GM19023 (cell line): Measurements from ENCODE around the gene KLKB1.
"Not testable (repeated sequence)": the region's sequence is repeated elsewhere in the genome, so short reads cannot be mapped to it uniquely, and the experiment has no call there.

Experiments
- ATAC-seq: cut with Tn5 transposase; IDR thresholded peaks from one replicate; pipeline ENCODE4 v1.9.1; 2021; ENCODE audit warnings: mild to moderate bottlenecking, moderate library complexity; ENCODE audit not compliant: unreplicated experiment

Gene KLKB1

GRCh38 chr4:186264660-186265059, 37.4 kb downstream of the KLKB1 start:
- no peak for ATAC-seq

GRCh38 chr4:186265250-186265649, 37.9 kb downstream of the KLKB1 start:
- ATAC-seq, result not testable (repeated sequence)

DNA sequence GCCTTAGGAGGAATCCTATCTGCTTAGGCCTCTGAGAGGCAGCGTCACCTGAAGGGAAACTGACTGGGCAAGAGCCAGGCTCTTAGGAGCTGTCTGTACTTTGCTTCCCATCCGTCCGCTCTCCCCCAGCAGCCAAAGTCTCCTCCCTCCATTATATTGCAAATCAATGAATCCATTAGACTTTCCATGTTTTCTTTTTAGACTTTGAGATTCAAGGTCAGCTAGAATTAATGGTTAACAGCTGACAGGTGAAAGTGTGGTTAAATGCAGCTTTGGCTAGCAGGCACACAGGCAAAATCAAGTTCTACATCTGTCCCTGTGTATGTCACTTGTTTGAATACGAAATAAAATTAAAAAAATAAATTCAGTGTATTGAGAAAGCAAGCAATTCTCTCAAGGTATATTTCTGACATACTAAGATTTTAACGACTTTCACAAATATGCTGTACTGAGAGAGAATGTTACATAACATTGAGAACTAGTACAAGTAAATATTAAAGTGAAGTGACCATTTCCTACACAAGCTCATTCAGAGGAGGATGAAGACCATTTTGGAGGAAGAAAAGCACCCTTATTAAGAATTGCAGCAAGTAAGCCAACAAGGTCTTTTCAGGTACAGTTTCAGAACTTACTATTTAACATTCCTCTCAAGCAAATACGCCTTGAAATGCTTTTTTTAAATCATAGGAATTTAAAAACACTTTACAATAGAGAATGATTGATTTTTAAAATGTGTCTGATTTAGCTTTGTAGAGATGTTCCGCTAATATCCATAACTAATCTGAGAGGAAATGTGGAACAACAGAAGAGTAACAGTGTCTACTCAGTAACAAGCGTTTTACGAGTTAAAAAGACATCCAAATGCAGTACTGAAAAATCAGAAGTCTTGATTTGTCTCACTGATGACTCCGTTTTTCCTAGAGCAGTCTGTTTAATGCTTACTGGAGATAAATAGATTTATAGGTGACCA, 38.7 kb downstream of the KLKB1 start, which contains the start of gene F11:
Gene F11 (plus strand): TSS at position 507 of the 970 bp plus-strand sequence. CDS start 948 bp downstream, outside the sequence.
- no peak for ATAC-seq

GRCh38 chr4:186266729-186267456, 39.6 kb downstream of the KLKB1 start:
- no peak for ATAC-seq

DNA sequence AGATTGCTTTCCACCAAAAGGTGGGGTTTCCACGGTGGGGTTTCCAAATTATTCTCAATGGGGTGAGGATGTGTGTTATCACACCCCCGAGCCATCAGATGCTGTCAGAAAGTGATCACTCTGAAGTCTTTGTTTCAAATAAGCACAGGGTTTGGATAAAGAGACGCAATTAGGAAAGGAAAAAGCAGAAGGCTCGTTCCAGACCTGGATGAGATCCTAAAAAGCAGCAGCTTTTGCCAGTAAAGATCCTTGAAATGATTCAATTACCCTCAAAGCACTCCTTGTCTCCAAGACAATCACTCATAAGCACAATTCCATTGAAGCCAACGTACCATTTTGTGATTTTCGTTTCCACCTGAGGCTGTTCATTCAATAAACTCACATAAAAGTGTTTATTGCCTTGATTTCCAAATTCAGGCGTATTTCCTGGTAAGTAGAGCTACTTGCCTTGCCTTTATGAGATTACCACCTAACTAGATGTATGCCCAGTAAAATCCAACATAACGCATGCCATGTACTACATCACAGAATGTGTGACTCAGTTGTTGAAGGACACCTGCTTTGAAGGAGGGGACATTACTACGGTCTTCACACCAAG, 43.9 kb downstream of the KLKB1 start:
- no peak for ATAC-seq

DNA sequence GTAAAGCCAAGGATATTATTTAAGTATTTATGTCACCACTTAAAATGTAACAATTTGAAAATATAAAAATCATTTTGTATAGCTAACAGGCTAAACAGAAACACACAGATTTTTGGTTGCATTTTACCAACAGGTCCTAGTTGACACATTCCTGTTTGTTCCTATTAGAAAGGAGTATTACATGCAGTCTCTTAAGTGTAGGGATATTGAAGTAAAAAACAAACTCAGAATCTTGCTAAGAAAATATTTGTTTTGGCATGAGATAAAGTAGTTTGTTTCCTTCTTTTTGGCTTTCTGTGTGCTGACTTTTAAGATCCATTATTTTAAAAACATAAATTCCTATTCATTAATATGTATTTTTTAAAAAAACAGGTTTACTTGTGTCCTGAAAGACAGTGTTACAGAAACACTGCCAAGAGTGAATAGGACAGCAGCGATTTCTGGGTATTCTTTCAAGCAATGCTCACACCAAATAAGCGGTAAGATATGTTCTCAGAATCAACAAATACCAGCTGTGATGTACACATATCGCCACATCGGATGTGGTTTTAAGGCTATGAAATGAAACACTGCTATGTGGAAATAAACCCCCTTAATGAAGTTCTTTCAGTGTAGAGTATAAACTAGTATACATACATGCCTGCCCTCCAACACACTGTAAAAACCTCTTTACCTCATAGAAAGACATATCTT, 45.5 kb downstream of the KLKB1 start:
- no peak for ATAC-seq

DNA sequence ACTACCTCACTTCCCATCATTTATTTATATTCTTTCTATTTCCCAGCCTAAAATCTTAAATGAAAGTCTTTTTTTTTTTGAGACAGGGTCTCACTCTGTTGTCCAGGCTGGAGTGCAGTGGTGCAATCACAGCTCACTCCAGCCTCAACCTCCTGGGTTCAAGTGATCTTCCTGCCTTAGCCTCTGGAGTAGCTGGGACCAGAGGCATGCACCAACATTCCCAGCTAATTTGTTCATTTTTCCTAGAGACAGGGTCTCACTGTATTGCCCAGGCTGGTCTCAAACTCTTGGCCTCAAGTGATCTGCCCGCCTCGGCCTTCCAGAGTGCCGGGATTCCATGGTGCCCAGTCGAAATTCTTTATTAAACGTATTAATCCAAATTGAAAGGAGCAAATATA, 46.1 kb downstream of the KLKB1 start:
- ATAC-seq, result not testable (repeated sequence)

DNA sequence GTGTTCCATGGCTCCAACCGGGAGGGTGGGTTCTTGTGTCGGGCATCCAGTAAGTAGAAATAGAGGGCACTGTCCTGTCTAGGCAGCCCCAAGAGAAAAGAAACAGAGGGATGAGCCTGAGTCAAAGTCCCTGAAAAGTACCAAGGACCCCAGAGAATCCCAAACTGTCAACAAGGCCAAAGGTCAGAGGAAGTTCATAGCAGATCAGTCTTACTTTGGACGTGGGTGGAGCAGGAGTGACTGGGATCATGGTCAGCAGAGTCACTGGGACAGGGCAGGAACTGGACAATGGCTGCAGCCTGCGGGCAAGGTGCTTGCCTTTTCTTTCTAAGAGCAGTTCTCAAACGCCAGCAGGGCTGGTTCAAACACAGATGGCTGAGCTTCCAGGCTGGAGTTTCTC, 56.0 kb downstream of the KLKB1 start:
- no peak for ATAC-seq

- ATAC-seq, result no peak
These were observed 57.8 kb downstream of the KLKB1 start for GRCh38 chr4:186285147-186285546.

- no peak for ATAC-seq
These were observed 59.3 kb downstream of the KLKB1 start for GRCh38 chr4:186286581-186286980.

DNA sequence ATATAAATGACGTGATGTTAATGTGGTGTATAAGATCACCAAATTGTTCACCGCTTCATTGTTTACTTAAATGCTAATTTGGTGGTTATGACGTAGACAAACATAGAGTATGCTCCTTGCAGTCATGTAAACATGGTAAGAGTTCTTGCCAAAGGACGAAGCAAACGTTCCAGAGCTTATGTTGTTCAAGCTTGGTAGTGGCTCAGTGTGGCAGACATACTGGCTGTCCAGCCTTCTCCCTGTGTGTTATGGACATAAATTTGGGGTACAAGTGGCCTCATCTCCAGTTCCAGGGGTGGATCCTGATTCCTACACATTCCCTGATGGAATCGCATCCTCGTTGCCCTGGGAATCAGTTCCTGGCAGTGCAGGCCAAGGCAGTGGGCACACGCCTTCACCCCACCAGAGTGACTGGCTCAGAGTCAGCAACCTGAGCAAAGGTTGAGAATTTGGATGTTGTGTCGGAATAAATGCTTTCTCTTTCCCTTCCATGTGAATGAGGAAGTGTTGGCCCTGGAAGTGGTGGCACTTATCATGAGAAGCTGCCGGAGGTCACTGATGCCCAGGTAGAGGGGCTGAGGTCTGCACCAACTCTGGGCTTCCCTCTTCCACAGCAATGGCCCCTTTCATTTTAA, 64.1 kb downstream of the KLKB1 start:
- no peak for ATAC-seq

DNA sequence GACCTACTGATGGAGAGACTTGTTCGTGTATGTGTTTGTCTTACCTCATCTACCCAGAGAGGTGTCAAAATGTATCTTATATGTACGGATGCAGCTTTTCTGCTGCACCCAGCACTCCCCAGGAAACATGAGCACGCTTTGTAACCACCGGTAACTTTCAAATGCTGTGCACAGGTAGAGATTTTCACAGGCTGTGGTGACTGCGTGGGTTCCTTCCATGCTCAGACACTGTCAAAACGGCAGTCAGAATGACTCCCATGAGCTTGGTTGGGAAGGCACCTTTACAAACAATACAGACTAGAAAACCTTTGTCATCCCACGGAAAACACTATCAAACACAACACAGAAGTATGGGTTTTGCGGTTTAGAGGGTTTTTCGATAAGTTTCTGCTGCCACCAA, 66.9 kb downstream of the KLKB1 start:
- no peak for ATAC-seq

DNA sequence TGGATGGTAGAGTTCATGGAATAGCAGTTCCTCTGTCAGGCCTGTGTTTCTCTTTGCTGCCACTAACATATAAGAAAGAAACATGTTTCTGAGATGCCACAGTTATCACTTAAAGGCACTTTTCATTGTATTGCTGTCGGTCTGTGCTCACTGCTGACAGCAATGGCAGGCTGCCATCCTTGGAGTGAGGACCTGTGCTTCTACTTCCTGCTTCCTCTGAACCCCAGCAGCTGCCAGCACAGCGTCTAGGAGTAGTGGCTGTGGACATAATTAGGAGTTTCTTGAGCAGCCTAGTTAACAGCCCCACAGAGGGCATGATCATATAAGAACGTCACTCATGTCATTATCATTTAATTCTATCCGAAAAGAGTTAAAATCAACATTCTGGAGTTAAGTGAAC, 69.2 kb downstream of the KLKB1 start:
- no peak for ATAC-seq

- ATAC-seq, result no peak
These were observed 69.8 kb downstream of the KLKB1 start for GRCh38 chr4:186297013-186297645.

DNA sequence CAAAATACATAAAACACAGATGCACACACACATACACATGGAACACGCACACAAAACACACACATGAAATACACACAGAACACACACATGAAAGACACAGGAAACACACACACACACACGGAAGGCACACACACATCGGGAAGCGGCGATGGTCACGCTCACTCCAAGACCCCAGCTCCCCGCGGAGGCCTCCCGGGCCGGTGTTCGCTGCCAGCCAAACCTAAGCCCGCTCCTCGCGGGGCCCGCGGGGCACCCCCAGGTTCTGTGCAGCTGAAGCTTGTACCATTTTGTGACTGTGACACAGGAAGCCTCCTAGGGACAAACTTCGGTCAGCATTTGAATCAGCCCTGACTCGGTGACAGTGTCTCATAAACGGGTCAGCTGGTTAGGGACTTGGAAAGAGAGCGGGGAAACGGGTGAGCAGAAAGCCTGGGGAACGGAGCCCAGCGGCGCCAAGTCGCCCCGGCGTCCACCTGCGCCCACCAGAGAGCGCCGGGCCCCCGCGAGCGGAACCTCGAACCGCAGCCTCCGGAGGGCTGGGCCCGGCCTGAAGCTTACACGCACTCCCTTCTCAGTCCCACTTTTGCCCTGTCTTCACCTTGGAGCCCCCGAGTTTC, 70.8 kb downstream of the KLKB1 start:
- ATAC-seq, result no peak

DNA sequence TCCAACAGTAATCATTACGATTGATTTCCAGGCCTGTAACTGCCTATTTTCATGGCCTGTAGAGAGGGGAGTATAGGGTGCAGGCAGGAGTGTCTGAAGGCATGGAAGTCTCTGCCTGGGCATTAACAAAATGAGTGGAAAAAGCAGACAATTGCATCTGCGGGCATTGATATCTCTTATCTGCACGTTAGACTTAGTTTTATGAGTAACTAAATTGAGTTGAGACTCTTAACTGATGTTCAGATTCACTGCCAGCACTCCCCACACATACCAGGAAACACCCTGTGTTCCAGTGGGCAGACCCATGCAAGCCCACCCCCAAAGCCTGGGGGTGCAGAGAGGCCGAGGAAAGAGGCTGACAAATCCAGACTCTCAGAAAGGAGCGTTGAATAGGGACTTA, 72.0 kb downstream of the KLKB1 start:
- ATAC-seq, result no peak

DNA sequence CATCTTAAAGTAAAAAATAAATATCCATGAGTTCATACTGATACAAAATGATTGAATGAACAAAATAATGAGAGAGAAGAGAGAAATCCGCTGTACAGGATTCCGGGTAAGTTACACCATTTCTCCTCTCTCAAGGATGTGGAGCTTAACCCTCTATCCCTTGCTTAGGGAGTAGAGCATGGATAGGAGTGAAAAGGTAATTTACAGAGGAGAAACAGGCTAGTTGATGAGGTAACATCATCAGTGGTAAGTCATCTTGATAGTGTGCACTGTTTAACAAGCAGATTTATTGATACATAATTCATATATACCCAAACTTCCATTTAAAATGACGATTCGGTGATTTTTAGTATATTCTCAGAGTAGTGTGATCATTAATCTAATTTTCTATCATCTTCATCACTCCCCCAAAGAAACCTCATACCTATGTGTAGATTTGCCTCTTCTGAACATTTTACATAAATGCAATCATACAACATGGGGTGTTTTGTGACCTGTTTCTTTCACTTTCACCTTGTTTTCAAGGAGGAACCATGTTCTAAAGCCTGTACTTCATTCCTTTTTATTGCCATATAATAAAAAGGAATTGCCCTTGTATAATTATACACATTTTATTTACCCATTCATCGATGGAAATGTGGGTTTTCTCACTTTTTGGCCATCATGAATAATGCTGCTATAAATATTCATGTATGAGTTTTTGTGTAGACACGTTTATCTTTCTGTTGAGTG, 73.5 kb downstream of the KLKB1 start:
- ATAC-seq, result no peak

DNA sequence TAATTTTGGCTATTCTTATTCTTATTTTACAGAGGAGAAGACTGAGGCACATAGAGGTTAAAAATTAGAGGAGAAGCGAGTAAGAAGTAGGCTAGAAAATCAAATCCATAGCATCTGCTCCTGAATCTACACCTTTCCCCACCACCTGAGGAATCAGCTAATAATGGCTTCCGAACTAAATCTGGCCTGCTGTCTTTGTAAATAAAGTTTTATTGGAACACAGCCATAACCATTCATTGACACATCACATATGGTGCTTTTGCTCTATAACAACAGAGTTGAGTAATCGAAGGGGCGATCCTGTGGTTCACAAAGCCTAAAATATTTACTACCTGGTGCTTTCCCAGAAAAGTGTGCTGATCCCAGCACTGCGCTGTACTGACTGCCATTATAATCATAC, 76.9 kb downstream of the KLKB1 start:
- no peak for ATAC-seq
